Measurements from ENCODE around the gene SHANK1.
"Not testable (repeated sequence)": the region's sequence is repeated elsewhere in the genome, so short reads cannot be mapped to it uniquely, and the experiment has no call there.

The SHANK1 gene

DNA sequence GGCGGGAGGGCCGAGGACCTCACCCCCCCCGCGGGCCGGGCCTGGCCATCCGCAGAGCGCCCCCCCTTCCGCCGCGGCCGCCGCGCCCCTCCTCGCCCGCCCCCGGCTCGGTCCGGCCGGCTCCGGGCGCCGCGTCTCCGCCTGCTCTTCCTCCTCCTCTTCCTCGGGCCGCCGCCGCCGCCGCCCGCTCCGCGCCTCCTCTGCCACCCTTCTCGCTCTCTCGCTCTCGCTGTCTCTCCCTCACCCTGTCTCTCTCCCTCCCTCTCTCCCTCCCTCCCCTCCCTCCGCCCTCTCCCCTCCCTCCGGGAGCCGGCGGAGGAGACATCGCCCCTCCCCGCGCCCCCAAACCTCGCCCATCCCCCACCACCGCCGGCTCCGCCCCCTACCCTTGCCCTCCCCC is at the start of gene SHANK1:
TSS of gene SHANK1 (minus strand) at position 237 of the 400 bp plus-strand sequence. CDS start 2,883 bp downstream, outside the sequence.
- no peak for DNase-seq (ENCODE audit: low spot score)

DNA sequence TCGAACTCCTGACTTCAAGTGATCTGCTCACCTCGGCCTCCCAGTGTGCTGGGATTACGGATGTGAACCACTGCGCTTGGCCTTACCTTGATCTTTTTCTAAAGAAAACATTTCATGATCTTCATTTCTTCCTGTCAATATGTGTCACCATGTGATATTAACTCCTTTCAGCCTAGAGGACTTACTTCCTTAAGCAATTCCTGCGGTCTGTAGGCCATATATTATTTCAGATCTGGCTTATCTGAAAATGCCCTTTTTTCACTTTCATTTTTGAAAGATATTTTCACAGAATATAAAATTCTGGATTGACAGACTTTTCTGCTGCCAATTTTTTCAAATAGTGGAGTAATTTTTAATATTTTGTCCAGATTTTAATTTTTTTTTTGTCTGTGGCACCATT is 48.7 kb upstream of the SHANK1 start:
- no peak for DNase-seq (ENCODE audit: low spot score)

DNA sequence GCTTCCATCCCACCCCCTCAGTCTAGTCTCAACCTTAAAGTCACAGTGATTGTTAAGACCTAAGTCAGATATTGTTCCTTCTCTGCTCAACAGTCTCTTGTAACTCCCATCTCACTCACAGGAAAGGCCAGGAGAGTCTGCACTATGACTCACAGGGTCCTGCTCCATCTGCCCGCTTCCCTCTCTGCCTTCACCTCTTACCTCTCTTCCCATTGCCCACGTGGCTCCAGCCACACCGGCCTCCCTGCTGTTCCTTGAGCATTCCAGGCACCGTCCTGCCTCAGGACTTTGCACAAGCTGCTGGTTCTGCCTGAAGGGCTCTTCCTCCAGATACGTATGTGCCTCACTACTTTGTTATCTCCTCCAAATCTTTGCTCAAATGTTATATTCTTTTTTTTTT is 47.7 kb upstream of the SHANK1 start:
- not testable (repeated sequence) for DNase-seq (ENCODE audit: low spot score)

DNA sequence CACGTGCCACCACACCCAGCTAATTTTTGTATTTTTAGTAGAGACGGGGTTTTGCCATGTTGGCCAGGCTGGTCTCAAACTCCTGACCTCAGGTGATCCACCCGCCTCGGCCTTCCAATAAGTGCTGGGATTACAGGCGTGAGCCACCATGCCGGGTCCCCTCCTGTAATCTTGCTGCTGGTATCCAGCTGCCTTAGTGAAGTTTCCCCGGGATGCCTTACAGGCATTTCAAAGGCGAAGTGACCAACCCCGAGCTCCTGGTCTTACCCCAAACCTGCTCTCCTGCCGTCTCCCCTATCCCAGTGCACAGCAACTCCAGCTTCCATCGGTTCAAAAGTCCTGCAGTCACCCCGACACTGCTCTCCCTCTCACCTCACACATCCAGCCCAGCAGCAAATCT is 47.1 kb upstream of the SHANK1 start:
- not testable (repeated sequence) for DNase-seq (ENCODE audit: low spot score)

DNA sequence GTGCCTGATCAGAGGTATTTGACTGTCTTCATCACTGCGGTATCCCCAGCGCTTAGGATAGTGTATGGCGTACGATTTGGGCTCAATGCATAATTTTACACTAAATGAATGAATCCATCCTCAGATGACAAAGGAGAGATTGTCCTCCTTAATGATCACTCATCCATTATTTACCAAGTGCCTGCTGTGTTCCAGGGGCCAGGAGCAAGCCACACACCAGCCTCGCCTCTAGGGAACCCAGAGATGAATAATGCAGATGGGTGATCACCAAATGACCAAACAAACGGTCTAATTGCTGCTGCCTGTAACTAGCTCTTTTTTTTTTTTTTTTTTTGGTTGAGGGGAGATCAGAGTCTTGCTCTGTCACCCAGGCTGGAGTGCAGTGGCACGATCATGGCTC is 44.8 kb upstream of the SHANK1 start:
- no peak for DNase-seq (ENCODE audit: low spot score)

DNA sequence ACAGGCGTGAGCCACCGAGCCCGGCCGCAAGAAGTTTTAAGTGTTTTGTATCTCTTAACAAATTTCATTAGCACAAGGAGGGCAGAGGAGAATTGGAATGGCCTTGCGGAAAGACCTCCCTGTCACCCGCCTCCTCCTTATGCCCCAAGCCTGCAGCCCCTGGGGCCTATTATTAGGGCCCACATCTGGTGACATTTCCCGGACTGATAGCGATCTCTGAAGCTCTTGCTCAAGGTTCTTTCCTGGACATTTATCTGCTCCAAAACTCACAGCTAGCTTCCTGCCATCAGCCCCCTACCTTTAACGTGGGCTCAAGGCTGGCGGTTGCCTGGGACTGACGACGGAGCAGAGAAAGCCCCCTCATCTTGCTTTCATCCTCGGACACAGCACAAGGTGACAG is 43.9 kb upstream of the SHANK1 start:
- not testable (repeated sequence) for DNase-seq (ENCODE audit: low spot score)

DNA sequence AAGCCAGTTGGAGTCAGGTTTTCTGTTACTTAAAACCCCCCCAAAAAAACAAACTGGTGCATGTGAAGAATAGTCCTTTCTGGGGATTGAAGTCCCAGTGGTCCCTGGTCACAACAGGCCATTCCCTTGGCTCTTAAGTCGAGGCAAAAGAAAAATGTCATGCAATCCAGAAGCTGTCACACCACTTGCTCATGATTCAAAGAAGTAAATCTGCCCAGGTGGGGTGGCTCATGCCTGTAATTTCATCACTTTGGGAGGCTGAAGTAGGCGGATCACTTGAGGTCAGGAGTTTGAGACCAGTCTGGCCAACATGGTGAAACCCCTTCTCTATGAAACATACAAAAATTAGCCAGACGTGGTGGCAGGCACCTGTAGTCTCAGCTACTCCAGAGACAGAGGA is 41.9 kb upstream of the SHANK1 start:
- DNase-seq (ENCODE audit: low spot score): not testable (repeated sequence)

DNA sequence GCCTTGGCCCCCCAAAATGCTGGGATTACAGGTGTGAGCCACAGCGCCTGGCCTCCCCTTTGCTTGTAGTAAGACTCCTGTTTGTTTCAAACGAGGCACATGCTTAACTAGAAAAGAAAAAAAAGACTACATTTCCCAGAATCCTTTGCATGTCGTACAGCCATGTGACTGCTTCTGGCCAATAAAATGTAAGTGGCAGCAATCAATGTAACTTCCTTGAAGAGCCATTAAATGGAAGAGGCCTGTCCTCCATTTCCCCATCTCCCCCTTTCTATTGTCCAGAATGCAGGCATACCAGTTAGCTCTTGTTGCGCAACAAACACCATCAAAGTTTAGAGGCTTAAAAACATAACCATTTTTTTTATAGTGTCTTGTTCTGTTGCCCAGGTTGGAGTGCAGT is 40.3 kb upstream of the SHANK1 start:
- DNase-seq (ENCODE audit: low spot score): no peak

DNA sequence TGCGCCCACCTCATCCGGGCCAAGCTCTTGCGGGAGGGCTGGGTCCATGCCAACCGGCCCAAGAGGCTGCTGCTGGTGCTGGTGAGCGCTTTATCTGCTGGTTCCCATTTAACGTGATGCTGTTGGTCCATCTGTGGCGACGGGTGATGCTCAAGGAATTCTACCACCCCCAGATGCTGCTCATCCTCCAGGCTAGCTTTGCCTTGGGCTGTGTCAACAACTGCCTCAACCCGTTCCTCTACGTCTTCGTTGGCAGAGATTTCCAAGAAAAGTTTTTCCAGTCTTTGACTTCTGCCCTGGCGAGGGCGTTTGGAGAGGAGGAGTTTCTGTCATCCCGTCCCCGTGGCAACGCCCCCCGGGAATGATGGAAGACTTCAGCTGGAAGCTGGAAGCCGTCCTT is 39.5 kb upstream of the SHANK1 start:
- DNase-seq (ENCODE audit: low spot score): not testable (repeated sequence)

DNA sequence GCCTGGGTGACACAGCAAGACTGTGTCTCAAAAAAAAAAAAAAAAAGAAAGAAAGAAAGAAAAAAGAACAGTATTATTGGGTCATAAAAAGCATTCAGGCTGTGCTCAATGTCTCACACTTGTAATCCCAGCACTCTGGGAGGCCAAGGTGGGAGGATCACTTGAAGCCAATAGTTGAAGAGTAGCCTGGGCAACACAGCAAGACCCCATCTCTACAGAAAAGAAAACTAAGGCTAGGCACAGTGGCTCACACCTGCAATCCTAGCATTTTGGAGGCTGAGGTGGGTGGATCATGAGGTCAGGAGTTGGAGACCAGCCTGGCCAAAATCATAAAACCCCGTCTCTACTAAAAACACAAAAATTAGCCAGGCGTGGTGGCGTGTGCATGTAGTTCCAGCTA is 38.0 kb upstream of the SHANK1 start:
- DNase-seq (ENCODE audit: low spot score): not testable (repeated sequence)

DNA sequence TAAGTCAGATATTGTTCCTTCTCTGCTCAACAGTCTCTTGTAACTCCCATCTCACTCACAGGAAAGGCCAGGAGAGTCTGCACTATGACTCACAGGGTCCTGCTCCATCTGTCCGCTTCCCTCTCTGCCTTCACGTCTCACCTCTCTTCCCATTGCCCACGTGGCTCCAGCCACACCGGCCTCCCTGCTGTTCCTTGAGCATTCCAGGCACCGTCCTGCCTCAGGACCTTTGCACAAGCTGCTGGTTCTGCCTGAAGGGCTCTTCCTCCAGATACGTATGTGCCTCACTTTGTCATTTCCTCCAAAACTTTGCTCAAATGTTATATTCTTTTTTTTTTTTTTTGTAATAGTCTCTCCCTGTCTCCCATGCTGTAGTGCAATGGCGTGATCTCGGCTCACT is 36.6 kb upstream of the SHANK1 start:
- not testable (repeated sequence) for DNase-seq (ENCODE audit: low spot score)

DNA sequence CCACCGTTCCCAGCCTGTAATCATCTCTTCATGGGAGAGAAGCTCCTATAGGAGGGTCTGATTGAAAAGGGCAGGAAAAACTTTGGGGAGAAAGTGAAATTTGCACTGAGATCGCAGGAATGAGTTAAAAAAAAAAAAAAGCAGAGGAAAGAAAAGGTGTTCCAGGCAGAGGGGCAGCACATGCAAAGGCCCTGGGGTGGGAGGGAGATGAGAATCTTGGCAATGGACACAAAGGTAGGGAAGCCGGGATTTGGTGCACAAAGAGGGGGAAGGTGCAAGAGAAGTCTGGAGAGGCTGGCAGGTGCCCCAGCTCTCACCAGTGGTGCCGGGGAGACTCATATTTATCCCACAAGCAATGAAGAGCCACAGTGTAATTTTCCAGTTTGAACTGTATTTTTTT is 34.3 kb upstream of the SHANK1 start:
- DNase-seq (ENCODE audit: low spot score): no peak

DNA sequence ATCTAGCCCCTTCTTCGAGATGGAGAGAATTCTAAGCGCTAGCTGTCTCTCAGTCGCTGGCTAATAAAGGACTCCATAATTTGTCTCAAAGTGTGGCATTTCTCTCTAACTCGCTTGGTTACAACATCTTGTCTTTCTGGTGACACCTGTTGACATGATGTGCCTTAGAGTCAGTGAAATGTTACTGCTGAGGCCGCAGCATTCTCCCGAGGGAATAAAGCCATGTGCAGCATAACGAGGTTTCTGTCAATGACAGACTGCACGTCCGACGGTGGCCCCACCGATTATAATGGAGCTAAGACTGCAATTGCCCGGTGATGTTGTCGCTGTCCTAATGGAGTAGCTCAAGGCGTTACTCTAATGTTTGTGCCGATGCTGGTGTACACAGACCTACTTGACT is 30.4 kb upstream of the SHANK1 start:
- no peak for DNase-seq (ENCODE audit: low spot score)

DNA sequence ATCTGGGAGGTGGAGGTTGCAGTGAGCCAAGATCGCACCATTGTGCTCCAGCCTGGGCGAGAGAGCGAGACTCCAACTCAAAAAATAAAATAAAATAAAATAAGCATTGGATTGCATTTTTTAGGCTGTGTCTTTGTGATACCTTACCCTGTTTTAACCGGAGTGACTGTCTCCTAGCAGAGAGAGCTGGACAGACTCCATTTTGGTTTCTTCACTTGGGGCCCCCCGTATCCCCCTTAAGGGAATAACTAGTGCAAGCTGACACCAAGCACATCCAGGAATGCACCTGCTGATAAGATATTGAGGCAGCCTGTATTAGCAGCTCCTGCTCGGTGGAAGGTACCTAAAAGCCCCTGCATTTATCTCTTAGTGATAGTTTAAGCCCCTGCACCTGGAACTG is 29.9 kb upstream of the SHANK1 start:
- no peak for DNase-seq (ENCODE audit: low spot score)

DNA sequence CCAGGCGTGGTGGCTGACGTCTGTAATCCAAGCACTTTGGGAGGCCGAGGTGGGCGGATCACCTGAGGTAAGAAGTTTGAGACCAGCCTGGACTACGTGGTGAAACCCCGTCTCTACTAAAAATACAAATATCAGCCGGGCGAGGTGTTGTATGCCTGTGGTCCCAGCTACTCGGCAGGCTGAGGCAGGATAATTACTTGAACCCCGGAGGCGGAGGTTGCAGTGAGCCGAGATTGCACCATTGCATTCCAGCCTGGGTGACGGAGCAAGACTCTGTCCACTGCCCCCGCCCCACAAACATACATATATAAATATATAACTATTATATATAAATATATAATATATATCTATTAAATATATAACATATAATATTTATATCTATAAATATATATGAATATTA is 27.5 kb upstream of the SHANK1 start:
- not testable (repeated sequence) for DNase-seq (ENCODE audit: low spot score)

DNA sequence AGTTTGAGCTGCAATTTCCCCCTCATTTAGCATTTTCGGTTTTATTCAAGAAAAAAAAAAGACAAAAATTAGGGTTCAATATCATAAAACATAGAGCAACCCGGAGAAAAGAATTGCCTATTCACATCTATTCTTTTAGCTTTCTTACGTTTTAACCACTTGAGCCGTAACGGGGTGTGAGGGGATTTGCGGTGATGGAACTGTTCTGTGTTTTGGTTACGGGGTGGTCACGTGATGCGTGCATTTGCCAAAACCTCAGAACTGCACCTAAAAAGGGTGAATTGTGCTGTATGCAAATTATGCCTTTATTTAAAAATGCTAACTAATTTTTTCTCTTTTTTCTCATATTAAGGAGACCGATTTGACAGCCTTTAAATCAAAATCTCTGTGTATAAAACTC is 25.6 kb upstream of the SHANK1 start:
- DNase-seq (ENCODE audit: low spot score): no peak

DNA sequence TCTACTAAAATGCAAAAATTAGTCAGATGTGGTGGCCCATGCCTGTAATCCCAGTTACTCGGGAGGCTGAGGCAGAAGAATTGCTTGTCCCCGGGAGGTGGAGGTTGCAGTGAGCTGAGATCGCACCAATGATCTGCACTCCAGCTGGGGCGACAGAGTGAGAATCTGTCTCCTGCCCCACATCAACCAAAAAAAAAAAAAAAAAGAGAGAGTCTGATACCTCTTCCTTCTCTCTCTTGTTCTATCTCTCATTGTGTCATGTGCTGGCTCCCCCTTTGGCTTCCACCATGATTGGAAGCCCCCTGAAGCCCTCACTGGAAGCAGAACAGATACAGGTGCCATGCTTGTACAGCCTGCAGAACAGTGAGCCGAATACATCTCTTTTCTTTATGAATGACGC is 23.9 kb upstream of the SHANK1 start:
- no peak for DNase-seq (ENCODE audit: low spot score)

DNA sequence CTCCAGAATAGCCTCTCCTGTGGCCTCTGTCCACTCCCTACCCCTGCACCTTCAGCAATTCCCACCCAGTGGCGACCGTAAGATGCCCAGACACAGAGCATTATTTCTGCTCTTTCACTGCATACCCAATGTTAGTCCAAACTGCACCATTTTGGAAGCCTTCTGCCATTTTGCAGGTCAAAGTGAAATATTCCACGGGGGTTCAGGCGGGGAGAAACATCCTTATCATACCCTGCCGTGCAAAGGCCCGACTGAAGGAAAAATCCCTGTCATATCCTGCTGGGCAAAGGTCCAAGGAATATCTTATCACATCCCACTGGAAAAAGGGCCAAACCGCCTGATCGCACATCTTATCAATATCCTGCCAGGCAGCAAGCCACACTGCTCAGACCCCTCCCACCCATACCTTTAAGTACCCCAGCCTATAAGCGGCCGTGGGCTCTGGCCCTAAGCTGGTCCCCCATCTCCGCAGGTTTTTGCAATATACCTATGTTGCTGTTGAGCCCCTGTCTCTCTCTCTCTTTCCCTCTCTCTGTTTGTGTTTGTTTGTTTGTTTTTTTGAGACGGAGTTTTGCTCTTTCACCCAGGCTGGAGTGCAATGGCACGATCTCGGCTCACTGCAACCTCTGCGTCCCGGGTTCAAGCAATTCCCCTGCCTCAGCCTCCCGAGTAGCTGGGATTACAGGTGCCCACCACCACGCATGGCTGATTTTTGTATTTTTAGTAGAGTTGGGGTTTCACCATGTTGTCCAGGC is 21.8 kb upstream of the SHANK1 start:
- no peak for DNase-seq (ENCODE audit: low spot score)

DNA sequence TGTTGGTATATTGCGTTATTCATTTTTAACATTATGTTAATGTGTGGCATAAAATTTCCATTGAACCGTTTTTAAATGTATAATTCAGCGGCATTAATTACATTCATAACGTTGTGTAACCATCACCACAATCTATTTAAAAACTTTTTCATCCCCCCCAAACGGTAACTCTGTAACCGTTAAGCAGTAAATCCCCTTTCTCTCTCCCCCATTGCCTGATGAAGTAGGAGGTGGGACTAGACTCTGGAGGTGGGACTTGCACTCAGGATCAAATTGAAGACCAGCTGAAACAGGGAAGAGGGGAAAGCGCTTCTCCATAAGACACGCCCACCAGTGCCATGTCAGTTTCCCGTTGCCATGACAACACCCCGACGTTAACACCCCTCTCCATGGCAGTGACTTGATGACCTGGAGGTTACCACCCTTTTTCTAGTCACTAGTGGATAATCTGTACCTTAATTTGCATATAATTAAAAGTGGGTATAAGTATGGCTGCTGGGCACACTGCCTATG is 20.4 kb upstream of the SHANK1 start:
- DNase-seq (ENCODE audit: low spot score): no peak

DNA sequence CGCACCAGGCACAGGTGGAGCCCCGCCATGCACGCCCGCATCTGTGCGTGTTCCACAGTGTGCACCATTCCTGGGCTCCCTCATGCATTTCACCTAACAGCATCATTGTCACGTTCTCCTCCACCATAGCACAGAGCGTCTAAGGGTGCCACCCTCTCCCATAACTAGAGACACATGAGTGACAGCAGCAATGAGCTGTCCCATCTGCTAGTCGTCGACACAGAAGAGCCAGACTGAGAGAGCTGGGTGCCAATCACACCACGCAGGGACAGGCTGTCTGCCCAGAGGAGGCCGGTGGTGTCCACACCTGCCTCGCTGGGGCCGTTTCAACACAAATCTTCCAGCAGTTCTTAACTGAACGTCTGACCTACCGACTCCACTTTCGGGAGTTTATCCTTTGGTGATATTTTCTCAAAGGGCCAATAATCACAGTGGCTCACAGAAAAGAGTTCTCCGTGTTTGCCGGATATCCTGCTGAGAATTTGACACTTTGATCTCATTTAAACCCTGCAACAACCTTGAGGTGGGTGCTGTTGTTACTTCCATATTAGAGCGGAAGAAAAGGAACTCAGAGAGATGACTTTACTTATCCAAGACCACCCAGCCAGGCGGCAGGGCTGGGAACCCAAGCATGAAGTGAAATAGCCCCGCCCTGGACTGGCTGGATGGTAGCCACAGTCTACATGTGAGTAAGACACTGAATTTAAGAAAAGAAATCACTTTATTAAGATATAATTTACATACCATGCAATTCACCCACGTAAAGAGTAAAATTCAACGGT is 19.7 kb upstream of the SHANK1 start:
- DNase-seq (ENCODE audit: low spot score): no peak

DNA sequence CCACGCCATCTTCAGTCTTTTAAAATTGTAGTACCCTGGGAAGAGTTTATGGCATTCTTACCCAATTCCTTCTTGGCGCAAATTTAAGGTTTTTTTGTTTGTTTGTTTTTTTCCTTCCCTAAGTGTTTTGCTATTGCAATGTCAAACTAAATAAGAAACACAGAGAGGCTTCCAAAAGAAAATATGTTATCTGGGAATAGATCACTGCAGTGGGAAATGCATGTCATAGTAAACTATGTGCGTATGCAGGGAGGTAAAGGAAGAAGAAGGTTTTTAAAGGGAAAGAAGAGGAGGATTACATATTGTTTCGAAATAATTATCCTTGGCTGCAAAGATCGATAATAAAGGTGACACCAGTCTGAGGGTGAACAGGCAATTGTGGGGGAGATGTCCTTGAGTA is 16.7 kb upstream of the SHANK1 start:
- DNase-seq (ENCODE audit: low spot score): no peak

DNA sequence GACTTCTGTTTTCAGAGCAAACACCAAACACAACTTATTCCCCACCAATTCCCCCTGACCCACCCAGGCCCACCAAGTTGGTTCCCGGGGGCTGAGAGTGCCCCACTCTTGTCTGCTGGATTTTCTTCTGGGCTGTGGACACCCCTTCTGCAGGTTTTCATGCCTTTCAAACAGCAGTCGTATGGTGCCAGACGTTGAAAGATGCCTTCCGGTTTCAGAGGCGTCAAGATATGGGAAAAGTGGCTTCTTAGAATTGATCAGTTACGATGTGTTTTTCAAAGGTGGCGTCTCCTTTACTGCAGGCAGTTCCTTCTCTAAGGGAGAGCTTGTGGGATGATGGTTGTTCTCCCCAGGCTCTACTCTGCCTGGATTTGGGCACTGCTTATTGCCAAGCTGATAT is 16.3 kb upstream of the SHANK1 start:
- DNase-seq (ENCODE audit: low spot score): no peak

DNA sequence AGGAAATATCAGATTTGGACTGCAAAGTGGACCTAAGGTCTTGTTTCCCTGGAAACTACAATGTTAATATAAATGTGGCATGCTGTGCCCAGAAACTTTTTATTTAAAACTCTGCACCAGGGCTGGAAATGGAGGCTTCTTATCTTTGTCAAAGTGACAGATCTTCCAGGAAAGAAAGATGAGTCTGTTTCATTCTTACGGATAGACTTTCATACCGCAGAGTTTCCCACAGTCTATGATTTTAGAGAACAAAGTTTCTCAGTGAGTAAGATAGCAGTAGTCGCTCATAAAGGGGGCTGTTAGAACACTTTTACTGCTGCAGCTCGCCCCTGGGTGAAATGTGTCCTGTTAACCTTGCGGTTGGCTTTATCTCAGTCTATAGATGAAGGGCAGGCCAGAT is 10.3 kb upstream of the SHANK1 start:
- no peak for DNase-seq (ENCODE audit: low spot score)
